NCI-H1092 treated with DMSO at 0.1 percent for 48 hours (cell line): ENCODE results near the gene LHFPL3.
"Not testable (repeated sequence)": the region's sequence is repeated elsewhere in the genome, so short reads cannot be mapped to it uniquely, and the experiment has no call there.

ENCODE experiments used
- DNase-seq: peaks from one replicate; lab custom pipeline; 2025; lab: John Stamatoyannopoulos, UW

Gene LHFPL3

DNA sequence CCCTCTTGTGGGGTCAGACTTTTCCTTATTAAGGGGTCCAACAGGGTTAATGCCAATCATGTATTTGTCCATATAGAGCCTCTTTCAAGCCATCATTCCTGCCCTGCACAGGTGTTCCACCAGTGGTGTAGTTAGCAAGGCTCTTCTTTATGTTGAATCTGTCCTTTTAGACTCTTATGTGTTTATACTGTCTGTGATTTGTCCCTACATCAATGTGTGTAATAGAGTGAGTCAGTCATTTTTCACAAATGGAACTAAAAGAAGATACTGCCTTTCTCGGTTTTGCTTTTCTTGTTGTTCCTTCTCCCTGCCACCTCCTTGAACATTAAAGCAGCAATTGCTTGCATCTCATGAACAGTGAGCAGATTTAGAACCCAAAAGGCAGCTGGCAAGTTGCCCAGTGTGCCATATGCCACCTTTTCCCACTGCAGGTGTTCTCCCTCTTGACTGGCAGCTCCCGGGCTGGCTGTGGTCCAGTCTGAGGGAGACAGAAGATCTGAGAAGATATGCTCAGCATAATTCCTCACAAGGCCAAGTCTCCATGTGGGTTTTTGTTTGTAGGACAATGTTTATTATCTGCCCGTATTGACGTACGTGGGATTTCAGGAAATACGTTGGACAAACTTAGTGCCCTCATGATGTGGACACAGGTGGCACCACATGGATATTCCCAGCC, 154.1 kb downstream of the LHFPL3 start:
- DNase-seq, result peak; percentile 87

DNA sequence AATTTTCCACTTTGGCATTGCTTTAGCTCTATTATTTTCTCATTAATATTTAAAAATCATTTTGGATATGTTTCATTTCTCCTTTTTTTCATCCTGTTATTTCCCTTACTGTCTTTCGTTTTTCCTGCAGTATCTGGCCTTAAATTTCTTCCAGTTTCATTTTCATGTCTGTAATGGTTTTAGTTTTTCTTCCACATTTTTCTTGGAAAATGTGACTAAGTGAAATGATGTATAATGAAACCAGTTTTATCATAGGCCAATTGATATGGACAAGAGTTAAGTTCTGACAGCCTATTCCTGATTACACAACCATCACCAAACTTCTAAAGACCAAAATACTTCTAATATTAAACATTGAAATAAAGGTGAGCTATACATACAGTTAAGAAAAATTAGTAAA, 158.5 kb downstream of the LHFPL3 start:
- DNase-seq, result no peak

DNA sequence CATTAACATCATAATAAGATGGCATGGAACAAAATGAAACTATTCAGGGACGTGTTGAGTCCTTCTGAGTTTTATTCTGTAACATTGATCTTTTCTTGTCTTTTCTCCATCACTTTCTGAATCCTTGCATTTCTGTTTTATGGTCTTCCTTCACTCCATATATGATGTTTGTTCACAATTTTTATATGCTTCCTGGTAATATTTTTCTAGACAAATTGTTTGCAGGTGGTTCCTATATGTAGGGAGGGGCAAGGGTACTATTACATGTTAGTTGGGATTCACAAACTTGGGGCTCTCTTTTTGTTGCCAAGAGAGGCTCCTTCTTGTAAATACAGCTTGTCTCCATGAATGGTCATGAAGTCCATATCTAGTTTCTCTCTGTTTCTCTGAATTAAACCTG, 159.2 kb downstream of the LHFPL3 start:
- no peak for DNase-seq

DNA sequence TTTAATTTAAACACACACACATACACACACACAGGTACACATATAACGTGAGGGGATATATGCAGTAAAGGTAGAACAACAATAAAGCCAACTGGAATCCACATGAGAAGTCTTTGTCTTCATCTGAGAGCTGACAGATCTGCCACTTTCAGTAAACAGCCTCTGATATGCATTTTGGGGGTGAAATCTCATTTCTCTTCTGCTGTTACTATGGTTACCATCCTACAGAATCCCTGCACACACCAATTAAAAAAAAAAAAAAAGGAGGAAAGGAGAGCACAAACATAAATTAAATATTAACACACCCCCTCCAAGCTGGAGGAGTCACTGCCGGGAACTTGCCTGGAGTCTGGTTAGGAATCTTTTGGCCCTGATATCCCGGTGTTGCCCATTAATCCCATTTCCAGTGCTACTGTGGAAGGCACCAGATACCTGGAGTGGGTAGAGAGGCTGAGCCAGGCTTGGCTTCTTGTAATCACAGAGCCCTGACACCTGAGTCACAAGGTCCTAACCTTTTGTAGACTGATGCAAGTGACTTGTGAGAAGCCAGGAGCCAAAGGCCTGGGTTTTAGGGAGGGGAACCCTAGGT, 169.1 kb downstream of the LHFPL3 start:
- DNase-seq, result no peak

DNA sequence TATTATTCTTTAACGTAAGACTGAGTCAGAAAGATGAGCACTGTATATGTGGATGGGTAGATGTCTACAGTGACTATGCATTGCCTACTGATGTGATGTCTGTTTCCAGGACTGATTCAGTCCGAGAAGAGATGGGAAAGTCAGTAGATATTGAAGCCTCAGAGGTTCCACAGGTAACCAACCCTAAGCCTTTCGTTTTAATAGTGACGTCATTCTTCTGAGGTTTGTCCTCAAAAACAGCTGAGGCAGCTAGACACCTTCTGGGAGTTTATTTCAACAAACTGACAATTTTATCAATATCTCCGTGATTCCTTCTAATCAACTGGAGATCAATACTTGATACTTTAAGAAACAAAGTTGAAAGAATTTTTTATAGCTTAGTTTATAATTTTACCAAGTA, 171.6 kb downstream of the LHFPL3 start:
- DNase-seq, result no peak

DNA sequence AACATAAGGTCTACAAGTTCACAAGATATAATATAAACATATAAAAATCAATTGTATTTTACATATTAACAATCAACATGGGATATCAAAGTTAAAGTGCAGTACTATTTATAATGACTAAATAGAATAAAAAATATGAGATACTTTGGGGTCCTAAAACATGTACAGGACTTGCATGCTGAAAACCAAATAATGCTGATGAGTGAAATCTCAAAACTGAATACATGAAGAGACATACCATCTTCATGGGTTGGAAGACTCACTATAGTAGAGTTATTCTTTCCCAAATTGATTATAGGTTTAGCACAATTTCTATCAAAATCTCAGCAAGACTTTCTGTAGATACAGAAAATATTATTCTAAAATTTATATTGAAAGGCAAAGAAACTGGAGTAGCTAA, 181.5 kb downstream of the LHFPL3 start:
- DNase-seq, result no peak

DNA sequence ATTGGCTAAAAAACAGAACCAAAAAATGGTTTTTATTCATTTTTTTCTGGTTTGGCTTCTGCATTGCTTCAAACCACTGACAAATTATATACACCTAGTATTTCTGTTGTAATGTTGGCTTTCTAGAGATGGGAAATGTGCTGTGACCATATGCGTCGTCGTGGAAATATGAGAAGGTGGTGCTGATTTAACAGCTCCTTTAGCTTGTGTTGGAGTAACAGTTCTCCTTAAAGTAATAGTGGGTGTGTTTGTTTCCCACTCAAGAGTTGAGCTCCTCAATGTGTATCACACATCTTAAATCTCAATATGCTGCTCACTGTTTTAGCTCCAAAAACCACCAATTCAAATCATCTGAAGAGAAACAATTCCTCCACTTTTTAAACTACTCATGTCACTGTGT, 196.4 kb downstream of the LHFPL3 start:
- DNase-seq, result no peak

DNA sequence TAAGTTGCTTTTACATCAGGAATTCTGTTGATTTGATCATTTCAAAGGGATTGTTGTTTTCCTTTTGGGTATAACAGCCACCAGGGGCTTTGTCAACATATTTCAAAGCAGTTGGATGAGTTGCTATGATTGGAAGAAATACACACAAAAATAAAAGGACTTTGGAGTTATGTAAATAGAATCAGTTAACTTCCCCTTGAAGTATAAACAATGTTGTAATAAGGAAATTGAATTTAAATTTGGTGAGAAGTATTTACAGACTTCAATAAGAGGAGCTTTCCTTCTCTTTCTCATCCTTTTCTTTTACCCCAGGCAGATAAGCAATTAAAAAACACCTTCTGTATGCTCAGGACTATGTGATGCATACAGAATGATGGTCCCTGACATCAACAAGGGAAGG, 199.7 kb downstream of the LHFPL3 start:
- DNase-seq, result no peak

DNA sequence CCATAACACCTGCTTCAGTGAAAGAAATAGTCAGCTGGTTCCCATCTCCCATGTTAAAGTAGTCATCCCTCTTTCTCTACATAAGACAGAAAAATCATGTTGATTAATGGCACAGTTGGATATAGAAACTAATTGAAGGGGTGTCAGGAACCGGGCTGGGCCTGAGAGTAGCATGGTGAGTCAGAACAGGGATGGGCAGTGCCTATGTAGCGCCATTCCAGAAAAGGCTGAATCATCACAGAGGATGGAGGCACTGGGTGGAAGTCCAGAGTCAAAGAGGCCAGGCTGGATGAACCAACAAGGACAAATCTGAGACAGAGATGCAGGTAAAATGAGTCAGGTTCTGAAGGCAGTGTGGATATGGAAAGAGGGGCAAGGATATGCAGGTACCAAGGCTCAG, 201.2 kb downstream of the LHFPL3 start:
- DNase-seq, result no peak

DNA sequence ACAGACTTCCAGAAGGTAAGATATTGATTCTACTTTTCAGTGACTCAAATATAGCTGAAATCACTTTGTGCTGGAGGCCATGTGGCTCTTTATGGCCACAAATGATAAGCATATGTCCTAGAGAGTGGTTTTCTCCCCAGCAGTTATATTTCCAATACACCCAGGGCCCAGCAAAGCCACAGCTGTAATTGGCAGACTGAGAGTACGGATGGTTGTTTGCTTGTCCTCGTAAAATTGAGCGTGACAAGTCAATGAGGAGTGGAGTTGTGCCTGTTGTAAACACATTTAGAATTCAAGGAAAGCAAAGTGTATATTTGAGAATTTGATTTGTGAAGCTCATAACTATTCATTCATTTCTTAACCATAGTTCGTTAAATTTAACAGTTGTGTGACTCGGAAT, 201.8 kb downstream of the LHFPL3 start:
- peak; percentile 54 for DNase-seq

DNA sequence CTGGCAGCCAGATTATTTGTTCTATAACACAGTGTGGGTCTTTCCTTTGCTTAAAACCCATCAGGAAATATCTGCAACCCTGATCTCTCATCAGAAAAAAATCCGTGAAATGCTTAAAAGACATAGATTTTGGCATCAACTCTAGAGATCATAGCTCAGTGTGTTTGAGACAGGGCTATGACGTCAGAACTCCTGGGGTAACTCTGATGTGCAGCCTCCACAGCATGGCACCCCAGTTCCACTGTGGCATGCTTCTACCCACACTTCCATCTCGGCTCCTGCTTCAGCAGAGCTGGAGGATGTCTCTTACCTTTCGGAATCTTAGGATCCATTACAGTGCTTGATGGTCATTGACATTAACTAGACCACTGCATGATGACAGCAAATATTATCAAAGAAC, 205.7 kb downstream of the LHFPL3 start:
- DNase-seq, result no peak

DNA sequence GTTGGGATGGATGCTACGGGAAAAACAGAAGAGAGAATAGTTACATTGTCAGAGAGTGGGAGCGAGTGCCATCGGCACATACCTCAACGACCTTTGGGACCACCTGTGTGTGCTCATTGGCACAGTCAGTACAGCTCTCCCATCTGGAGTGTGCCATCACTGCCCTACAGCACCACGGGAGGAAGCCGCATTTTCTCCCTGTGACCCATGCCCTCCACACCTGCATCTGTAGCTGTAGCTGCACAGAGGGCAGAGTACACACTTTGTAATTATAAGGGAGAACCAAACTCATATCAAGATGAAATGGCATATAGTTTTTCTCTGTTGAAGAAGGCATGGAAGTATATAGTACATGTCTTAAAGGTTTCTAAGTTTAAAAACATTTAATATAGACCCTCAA, 207.4 kb downstream of the LHFPL3 start:
- DNase-seq, result no peak

DNA sequence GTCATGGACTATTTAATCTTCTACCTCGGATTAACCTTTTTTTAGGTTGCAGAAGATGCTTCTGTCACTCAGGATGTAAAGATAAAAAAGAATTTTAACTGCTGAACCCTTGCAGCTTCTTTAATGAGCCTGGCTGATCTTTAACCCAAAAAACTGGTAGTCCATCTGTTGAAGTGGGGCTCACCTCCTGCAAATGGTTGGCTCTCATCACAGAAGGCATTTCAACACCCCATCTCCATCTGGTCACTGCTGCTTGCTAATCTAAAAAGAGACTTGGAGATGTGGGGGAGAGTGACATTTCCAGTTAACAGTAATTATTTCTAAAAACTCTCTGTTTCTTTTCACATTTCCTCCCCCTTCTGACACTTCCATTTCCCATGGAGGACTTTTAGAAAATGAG, 208.6 kb downstream of the LHFPL3 start:
- DNase-seq, result no peak

DNA sequence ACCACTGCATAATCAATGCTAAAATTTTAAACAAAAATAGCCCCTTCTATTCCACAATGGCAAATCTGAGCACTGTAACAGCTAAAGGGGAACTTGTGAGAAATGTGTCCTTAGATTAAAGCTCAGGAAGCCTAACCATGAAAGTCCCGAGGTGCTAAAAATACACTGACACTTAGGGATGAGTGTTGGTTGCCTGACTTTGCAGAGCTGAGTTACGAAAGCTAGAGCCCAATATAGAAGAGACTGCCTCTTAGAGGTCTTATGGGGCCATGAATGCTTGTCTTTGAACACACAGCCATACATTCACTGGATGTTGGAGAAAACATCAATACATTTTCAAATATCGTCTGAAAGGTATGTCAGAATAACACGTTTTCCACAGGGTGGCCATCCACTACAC, 209.7 kb downstream of the LHFPL3 start:
- DNase-seq, result no peak

DNA sequence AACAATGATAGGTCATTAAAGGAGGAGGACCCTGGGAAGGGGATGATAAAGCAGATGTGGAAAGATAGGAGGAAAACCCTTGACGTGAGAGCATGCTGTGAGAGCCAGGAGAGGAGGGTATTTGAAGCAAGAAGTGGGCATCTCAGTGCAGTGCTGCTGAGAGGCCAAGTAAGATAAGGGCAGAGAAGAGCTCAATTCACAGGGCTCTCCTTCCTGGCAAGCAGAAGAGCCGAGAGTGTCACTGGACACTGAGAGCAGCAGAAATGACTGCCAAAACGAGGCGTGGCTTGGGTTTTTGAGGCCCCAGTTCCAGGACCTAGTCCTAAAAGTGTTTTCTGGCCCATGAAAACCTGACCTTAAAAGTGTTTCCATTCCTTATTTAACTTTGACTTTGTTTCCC, 213.5 kb downstream of the LHFPL3 start:
- no peak for DNase-seq

DNA sequence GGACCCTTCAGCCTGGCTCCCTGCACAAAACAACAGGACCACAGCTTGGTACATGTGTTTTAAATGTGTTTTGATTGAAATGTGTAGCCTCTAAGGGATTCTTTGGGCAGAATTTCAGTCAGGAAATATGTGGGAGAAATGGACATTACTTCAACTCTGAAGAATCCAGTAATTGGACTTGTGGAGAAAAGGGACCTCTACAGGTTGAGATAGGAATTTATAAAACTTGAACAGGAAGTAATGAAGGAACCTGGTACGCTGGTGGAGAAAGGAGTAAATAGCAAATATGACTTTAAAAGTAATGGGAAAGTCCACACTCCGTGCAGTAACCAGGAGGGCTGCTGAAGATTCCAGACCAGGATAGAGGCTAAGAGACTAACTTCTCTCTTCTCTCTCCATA, 220.5 kb downstream of the LHFPL3 start:
- peak; percentile 46 for DNase-seq

DNA sequence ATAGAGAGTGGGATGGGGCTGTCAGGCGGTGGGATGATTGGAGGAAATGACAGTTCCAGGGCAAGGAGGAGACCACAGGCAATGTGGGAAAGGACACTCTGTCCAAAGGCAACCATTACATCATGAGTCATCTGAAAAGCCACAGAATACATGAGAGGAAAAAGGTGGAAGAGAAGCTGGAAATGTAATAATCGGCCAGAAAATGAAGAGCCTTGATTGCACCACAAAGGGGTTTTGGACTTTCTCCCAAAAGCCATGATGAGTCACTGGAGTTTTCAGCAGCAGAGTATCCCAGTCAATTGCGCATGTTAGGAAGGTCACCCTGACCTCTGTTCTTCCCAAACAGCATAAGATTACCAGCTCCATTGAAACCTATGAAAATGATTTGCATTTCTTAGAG, 222.0 kb downstream of the LHFPL3 start:
- no peak for DNase-seq

DNA sequence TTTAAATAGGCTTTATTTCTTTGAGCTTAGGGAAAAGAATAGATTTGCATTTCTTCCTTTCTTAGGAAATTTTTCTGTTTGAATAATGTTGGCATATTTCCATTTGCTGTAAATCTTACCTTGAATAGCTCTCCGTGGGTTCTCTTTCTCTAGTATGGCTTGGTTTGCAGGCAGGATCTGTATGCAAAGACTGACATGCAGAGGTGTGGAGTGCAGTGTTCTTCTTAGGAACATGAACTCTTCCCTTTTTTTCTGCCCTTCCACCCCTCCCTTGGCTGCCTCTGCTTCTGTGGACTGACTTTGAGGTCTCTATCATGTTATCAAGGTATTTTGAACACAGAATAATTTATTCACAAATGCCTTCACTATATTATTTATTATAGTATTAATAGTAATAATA, 222.8 kb downstream of the LHFPL3 start:
- DNase-seq, result no peak

DNA sequence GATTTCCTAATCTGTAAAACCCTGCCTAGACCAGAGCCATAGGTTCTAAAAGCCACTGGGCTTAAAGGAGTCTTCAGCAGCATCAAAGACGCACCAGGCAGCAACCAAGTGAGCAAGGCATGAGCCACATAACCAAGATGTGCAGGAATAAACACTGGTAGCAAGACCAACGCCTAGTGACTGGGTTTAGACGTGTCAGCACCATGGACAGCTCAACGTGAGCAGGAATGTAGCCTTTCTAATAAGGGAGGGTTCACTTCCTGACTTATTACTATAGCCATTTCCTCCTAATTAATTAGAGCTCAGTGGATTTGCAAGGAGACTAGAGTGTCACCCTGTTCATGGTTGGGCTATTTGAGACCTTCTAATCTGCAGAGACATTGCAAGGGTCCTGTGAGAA, 223.7 kb downstream of the LHFPL3 start:
- no peak for DNase-seq

DNA sequence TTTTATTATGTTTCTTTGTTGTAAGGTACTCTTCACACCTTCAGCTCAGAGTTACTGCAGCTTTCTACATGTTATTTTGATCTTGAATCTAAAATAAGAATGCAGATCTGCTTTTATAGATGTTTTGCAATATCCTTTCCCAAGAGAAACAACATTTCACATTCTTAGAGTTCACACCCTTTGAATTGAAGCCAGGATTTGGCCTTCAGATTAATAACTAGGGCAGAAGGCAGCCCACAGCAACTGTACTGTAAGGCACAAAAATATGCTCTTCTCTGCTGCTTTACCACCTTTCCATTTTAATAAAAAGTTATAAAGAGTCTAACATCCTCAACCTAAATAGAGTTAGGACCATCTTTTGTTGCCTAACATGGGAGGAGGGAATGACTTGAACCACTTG, 224.7 kb downstream of the LHFPL3 start:
- DNase-seq, result no peak

DNA sequence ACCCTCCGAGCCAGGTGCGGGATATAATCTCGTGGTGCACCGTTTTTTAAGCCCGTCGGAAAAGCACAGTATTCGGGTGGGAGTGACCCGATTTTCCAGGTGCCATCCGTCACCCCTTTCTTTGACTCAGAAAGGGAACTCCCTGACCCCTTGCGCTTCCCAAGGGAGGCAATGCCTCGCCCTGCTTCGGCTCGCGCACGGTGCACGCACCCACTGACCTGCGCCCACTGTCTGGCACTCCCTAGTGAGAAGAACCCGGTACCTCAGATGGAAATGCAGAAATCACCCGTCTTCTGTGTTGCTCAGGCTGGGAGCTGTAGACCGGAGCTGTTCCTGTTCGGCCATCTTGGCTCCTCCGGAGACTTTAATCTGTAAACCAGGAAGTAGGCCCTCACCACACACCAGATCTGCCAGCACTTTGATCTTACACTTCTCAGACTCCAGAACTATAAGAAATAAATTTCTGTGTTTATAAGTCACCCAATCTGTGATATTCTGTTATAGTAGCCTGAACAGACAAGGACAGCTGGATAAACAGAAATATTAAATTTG, 235.0 kb downstream of the LHFPL3 start:
- DNase-seq, result not testable (repeated sequence)

DNA sequence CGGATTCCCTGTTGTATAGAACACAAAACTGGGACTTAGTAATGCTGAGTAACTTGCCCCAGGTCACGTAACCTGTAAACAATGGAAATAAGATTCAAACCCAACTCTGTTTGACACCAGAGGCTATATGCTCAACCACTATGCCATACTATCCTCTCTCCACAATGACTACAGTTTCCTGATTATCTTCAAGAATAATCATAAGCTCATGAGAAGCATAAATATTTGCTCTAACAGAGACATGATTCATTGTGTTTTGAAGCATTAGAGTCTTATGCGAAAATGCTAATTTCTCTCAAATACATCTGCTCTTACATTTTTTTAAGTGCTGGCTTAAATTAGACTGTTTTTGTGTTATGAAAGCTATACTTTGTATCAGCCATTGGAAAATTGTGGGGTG, 241.3 kb downstream of the LHFPL3 start:
- no peak for DNase-seq

DNA sequence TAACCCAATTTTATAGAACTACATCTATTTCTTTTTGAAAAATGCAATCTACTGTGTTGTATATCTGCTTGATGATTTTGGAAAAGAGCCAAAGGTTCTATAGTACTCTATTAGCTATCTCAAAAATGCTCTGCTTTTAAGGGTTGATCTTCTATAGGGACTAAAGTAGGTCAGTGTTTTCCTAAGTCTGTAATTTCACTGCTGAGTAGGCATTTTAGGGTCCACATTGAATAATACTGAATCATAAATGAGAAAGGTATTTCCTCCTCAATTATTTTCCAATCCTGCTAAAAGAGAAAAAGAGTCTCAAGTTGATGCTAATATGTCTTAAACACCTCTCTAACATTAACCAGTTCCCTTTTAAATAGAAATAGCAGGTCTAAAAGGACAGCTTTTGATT, 244.2 kb downstream of the LHFPL3 start:
- no peak for DNase-seq

DNA sequence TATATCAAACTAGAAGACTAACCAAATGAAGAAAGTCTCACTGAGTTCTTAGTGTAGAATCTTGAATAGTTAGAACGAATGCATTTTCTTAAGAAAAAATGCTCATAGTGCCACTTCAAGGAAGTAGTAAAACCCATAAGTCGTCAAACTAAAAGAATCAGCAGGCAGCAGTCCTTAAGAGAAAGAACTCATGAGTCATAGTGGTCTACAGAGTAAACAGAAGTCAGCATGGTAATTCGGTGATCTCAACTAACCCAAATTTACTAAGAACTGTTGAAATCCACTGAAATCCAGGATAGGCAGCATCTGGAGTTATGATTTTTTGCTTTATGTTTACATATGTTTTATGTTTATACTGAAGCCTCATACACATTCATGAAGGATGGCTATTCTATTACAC, 256.2 kb downstream of the LHFPL3 start:
- no peak for DNase-seq
